ENCODE measurements around the gene TFB2M.

Gene TFB2M

DNA sequence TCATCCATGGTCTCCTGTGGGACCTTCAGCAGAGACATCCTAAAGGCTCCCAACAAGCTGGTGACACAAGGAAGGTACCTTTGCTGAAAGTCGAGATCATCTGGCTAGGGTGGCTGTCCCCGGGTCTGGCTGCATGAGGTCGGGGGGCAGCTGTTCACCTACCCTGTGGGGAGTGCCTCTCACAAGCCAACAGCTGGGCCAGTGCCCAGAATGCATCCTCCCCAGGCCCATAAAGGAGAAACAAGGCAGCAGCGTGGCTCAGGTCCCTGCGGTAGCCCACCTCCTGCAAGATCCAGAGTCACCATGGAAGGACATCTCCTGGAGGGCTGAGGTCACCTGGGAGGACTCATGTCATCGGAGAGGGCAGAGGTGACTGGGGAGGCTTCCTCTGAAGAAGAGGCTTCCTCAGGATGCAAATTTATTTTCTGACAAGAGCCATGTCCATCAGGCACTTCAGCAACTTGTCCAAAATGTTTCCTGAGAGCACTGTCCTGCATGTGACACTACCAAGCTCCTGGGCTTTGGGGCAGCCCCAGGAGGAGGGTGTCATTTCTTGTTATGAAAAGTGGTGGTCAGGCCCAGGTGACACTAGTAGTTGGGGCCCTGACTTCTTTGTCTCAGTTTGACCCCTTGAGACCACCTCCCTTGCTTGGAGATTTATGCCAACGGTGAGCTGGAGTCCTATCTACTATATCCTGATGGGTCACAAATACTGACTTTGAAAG lies 52.3 kb downstream of the TFB2M start:
- no peak for DNase-seq (ENCODE audit: low read depth)

DNA sequence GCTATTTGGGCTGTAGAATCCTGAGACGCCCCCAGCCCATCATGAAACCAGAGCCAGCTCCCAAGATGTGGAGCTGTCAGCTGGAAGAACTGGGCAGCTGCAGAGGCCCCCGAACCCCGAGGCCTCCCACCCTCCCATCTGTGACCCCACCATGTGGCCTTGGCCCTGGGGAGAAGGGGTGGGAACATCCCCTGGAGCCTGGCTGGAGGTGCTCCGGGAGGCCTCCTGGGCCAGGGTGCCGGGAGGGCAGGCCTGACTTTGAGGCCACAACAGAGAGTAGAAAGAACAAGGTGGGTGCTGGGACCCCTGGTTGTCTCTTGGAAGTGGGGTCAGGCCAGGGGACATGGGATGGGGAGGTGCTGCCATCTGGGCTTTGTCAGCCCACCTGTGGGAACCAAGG lies 53.0 kb downstream of the TFB2M start:
- no peak for DNase-seq (ENCODE audit: low read depth)

DNA sequence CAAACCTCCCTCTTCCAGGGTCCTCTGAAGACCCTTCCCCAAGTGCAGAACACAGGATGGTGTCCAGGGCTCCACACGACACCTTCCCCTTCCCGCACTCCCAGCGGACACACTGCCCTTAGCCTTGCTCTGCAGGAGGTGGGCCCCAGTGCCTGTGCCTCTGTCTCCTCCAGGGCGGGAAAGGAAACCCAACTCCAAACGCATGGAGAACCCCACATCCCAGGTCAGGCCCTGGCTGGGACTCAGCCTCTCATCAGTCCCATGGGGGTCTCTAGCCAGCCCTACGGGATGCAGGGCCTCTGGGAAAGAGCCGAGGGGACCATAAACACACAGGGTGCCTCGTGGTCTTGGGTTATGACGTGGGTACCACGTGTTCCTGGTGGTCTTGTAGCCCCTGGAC lies 53.4 kb downstream of the TFB2M start:
- no peak for DNase-seq (ENCODE audit: low read depth)

DNA sequence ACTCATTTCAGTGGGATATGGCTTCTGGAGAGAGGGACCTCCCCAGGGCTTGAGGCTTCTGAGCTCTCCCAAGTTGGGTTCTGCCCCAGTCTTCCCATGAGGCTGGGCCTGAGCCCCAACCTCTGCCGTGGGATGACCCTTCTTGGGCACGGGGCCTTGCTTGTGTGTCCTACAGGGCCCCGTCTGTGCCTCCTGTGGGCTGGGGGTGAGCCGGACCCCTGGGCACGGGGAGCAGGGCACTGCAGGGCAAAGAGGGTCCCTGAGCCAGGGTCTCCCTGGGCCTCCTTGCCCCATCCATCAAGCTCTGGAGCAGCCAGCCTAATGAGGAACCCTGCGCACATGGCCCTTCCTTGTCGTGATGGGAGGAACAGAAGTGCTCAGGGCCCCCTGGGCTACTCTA lies 53.8 kb downstream of the TFB2M start:
- no peak for DNase-seq (ENCODE audit: low read depth)

DNA sequence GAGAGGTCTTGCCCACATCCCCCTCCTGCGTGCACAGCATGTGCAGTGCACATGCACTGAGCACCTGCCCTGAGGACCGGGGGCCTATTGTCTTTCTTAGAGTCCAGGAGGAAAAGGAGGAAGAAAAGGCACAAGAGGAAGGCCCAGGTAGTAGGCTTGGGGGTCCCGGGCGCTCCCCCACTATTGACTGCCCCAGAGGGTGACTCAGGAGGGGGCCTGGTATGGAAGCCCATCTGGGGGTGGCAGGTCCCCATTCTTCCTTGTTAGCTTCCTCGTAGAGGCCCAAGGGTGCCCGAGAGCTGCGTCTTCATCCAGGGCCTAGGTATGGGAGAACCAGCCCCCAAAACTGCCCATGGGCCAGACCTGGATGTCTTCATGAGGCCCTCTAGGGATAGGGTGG lies 54.9 kb downstream of the TFB2M start:
- no peak for DNase-seq (ENCODE audit: low read depth)

DNA sequence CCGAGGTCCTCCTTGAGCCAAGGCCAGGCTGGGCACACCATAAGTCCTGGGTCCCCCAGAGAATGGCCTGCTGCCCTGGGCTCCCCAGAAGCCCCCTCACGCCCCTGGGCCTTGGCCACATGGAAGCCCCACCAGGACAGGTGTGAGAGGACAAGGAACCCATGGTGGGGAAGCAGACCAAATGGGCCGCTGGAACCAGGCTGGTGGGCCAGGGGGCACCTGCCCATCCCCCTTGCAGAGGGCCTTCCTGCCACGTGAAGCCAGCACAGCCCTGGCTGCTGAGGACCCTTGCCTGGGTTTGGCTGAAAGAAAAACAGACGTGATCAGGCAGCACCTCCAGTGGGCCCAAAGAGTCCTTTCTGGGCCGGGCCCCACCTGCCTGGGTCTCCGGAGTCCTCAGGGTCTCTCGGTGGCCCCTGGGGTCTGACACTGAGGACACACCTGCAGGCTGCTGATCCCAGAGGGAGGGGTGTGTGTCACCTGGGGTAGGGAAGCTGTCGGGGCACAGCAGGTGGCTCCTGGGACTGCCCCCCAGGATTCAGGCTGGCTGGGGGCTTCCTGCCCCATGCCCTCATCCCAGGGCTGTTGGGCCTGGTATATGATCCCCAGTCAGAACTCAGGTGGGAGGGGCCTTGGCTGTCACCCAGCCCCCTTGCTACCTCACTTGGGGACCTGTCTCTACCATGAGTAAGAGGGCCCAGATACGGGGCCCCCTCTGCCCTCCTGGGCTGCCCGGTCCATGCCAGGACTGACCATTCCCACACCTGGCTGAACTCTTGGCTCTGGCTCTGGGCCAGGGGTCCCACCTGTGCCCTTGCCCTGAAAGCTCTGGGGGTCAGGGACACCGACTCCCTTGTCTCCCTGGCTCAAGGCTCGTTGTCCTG lies 55.7 kb downstream of the TFB2M start:
- no peak for DNase-seq (ENCODE audit: low read depth)

DNA sequence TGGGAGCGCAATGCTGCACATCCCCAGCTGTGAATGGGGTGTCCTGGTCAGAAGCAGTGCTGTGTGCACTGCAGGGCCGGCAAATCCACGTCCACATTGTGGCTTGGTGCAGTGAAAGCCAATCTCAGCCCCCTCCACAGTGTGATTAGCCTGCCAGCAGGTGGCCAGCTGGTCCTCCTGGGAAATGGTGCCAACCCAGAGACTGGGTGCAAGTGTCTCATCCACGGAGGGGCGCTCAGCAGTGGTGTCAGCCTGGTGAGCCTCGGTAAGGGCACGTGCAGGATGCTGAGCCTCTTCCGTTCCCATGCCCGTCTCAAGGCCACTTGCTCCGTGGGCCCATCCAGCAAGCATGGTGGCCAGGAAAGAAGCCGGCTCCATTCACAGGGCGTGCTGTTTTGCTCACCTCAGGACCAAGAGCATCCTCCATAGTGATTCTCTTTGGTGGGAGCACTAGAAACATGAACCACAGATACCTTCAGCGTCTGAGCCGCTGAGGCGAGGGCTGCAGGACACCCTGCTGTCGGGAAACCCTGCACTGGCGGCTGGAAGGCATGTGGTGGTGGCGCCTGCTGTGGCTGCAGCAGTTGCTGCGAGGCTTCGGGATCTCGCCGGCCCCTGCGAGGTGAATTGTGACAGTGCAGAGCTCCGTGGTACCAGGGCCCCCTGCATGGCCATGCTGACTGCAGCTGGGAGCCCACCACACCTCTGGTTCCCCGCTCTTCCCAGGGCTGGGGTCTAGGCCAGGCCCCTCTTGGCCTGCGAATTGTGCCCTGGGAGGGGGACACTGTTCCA lies 57.0 kb downstream of the TFB2M start:
- DNase-seq (ENCODE audit: low read depth): no peak

DNA sequence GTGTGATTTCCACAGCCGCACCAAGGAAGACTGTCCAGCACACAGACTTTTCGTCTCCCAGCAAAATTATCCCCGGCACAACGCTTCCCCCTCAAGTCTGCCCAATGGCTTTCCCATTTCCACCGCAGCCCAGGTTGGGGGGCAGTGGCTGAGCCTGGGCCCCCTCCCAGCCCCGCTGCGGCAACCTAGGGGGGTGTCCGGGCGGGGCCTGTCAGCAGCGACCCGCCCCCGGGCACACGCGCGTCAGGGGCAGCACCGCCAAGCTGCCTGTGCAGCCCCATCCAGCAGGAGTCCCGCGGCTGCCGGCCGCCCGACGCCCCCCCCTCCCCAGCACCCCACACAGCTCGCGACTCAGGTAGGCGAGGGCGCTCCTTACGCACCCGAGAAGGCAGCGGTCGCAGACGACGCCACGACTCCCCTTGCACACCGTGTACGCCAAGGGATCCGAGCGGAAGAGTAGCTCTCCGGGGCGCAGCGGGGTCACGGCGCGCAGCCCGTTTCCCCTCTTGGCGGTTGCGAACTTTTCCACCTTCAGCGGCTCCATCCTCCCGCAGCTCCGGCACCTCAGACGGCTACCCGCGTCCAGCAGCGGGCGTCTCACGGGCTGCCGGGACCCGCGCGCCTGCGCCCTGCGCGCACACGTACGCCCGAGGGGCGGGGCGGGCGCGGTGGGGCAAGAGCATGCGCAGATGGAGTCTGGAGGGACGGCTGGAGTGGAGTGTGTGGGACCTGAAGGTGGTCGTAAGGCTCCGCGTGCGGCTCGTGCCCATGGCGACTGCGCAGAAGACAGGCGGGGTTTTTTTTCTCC lies 59.2 kb downstream of the TFB2M start, which contains the start of gene SMYD3:
SMYD3 (minus strand) TSS at position 606 of the 808 bp plus-strand sequence.
- DNase-seq (ENCODE audit: low read depth): peak; percentile 63

DNA sequence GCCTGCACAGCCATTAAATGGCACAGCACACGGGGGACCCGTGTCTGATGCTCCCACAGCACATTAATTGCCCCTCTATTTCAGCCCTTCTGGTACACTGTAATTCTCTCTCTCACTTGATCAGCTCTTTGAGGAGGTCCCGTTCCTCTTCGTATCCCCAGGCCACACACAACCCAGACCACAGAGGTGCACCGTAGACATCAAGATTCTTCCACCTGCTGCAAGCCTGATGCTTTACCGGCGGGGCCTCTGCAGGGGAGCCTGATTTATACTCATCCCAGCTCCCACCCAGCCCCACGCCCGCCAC lies 59.7 kb downstream of the TFB2M start:
- DNase-seq (ENCODE audit: low read depth): no peak

DNA sequence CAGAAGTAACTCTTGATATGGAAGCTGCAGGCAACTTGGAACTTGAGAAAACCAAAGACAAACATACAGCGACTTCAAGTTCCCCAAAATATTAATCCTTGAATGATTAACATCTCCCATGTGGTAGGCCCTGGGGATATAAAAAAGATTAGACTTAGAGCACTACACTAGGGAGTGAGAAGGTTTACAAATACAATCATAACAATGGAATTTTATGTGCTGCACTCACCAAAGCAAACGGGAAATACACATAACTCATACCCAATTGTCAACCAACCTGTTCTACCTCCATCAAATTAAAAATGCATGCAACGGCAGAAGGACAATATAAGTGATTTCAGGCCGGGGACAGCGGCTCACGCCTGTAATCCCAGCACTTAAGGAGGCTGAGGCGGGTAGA lies 62.7 kb downstream of the TFB2M start:
- DNase-seq (ENCODE audit: low read depth): no peak

DNA sequence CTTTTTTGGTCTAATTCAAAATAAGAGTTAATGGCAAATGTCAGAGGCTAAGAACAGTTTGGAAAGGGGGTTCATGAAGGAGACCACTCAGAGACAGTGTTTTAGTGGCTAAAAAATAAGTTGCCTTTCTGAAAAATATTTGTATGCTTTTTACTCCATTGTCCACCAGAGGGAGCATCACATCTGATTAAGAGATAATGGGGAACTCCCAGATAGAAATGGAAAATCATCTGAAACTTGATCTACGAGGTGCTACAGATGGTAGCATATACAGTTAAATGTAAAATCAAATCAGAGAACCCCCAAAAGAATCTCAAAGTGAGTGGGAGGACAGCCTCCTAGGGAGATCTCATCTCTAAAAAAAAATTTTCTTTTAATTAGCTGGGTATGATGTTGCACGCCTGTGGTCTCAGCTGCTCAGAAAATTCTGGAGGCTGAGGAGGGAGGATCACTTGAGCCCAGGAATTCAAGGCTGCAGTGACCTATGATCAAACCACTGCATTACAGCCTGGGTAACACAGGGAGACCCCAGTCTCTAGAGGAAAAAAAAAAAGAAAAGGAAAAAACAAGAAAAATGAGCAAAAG lies 68.6 kb downstream of the TFB2M start:
- DNase-seq (ENCODE audit: low read depth): no peak

DNA sequence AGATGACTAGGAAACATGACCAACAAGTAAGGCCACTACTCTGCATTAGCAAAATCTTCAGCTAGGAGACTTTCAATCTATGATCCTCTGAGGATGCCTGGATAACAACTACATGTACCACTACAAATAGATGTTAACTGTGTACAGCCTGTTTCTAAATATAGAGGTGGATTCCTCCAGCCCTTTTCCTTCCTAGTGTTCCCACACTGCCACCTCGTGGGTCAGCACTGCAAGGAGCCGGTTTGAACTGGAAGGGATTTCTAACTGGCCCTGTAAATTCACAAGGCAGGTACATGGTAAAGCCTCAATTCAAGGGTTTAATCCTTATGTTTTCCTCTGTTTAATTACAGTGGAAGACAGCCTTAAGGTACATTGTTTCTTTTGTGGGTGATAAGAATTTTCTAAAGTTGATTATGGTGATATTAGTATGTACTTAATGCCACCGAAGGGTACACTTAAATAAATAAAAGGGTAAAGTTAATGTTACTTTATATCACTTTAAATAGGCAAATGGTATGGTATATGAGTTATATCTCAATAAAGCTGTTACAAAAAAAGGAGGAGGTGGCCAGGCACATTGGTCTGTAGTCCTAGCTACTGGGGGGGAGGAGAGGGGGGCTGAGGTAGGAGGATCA lies 73.3 kb downstream of the TFB2M start:
- DNase-seq (ENCODE audit: low read depth): no peak

DNA sequence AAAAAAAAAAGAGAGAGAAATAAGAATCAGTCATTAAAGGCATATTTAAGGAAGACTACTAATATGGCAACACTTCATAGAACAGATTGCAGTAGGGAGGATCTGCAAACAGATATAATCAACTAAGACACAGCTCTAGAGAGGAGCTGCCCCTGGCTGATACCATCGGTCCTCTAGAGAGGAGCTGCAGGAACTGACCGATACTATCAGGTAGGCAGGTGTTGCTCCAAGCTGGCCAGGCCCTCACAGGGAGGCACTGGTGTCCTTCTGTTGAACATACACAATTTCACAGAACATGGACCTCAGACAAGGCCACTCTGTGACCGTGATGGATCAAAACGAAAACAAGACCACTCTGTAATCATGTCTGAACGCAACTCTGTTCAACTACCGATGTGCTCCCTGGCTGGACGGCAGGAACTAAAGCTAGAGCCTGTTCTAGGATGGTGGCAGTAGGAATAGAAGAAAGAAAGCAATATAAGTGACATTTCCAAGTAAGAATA lies 74.5 kb downstream of the TFB2M start:
- no peak for DNase-seq (ENCODE audit: low read depth)

Measured in T follicular helper cell (primary cell).